ENCODE data around the gene RGS19.

- TF ChIP-seq CTCF (IDR thresholded peaks at IDR 0.05) (no peak), POLR2AphosphoS5 (IDR thresholded peaks at IDR 0.05) (no peak), POLR2A (IDR thresholded peaks at IDR 0.05) (no peak), EP300 (IDR thresholded peaks at IDR 0.05) (no peak)
Observed at GRCh38 chr20:64102647-64103354, 23.5 kb upstream of the RGS19 start.

Measured in gastroesophageal sphincter (tissue), 3 donors.